HG02870 (cell line): ENCODE results near the gene CACNA2D3.

Source experiments
- ATAC-seq: cut with Tn5 transposase; IDR thresholded peaks from one replicate; pipeline ENCODE4 v1.9.1; 2021; ENCODE audit warnings: mild to moderate bottlenecking, moderate library complexity; ENCODE audit not compliant: unreplicated experiment

The CACNA2D3 gene

GRCh38 chr3:54557538-54558428, 435.4 kb downstream of the CACNA2D3 start:
- no peak for ATAC-seq

- no peak for ATAC-seq
Measured at GRCh38 chr3:54563501-54564200, 441.3 kb downstream of the CACNA2D3 start.

- no peak for ATAC-seq
Measured at GRCh38 chr3:54564374-54564925, 442.1 kb downstream of the CACNA2D3 start.

- no peak for ATAC-seq
Measured at GRCh38 chr3:54565956-54566355, 443.6 kb downstream of the CACNA2D3 start.

GRCh38 chr3:54567949-54568348, 445.6 kb downstream of the CACNA2D3 start:
- no peak for ATAC-seq

GRCh38 chr3:54570008-54570407, 447.7 kb downstream of the CACNA2D3 start:
- ATAC-seq = no peak

GRCh38 chr3:54572197-54572895, 450.0 kb downstream of the CACNA2D3 start:
- no peak for ATAC-seq

- no peak for ATAC-seq
Measured at GRCh38 chr3:54573858-54574257, 451.5 kb downstream of the CACNA2D3 start.

GRCh38 chr3:54574906-54575617, 452.7 kb downstream of the CACNA2D3 start:
- no peak for ATAC-seq

GRCh38 chr3:54575618-54575960, 453.2 kb downstream of the CACNA2D3 start:
- ATAC-seq = no peak

- no peak for ATAC-seq
Measured at GRCh38 chr3:54577313-54577712, 455.0 kb downstream of the CACNA2D3 start.

GRCh38 chr3:54578417-54578816, 456.1 kb downstream of the CACNA2D3 start:
- no peak for ATAC-seq

GRCh38 chr3:54580453-54580852, 458.1 kb downstream of the CACNA2D3 start:
- no peak for ATAC-seq

GRCh38 chr3:54582424-54582823, 460.1 kb downstream of the CACNA2D3 start:
- ATAC-seq = no peak

- ATAC-seq = no peak
Measured at GRCh38 chr3:54591157-54591556, 468.8 kb downstream of the CACNA2D3 start.

GRCh38 chr3:54593653-54594052, 471.3 kb downstream of the CACNA2D3 start:
- no peak for ATAC-seq

- no peak for ATAC-seq
Measured at GRCh38 chr3:54596087-54596486, 473.7 kb downstream of the CACNA2D3 start.

GRCh38 chr3:54599716-54600115, 477.4 kb downstream of the CACNA2D3 start:
- ATAC-seq = no peak

GRCh38 chr3:54600441-54601204, 478.3 kb downstream of the CACNA2D3 start:
- no peak for ATAC-seq

GRCh38 chr3:54604495-54604894, 482.1 kb downstream of the CACNA2D3 start:
- no peak for ATAC-seq
